Measurements from ENCODE around the gene TOP3B.

The TOP3B gene

DNA sequence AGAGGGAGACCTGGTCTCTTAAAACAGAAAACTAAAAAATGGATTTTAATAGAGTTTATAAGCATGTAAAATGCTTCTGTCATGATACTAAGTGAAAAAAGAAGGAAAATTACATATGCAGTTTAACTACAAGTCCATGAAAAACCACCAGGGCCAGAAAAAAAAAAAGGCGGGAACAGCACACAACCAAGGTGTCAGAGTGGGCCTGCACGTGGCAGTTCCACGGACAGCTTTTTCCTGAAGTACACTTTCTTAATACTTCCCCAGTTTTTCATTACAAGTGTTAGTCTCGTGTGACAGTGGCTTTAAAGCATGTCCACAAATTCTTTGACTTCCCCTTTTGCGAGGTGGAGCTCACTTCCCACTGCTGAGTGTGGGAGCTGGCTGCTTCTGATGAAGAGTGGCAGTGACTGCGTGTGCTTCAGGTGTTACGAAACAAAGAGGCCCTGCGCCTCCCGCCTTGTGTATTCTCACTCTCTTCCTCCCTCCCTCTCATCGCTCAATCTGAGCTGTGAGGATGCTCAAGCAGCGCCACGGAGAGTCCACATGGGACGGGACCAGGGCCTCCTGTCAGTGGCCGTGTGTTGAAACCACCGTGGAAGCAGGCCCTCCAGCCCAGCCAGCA, 46.3 kb downstream of the TOP3B start:
- POLR2A ChIA-PET = no interaction called here
- no peak for DNase-seq (ENCODE audit: low read depth, low spot score)
- CTCF ChIA-PET = interaction anchor here (0.8 to 20.0 kb wide), 17 partner anchors 8 to 229 kb away, joined by 3 to 268 read pairs (median 9); partner anchors contain the start of gene PPM1F
- TF ChIP-seq, protein P1, sequence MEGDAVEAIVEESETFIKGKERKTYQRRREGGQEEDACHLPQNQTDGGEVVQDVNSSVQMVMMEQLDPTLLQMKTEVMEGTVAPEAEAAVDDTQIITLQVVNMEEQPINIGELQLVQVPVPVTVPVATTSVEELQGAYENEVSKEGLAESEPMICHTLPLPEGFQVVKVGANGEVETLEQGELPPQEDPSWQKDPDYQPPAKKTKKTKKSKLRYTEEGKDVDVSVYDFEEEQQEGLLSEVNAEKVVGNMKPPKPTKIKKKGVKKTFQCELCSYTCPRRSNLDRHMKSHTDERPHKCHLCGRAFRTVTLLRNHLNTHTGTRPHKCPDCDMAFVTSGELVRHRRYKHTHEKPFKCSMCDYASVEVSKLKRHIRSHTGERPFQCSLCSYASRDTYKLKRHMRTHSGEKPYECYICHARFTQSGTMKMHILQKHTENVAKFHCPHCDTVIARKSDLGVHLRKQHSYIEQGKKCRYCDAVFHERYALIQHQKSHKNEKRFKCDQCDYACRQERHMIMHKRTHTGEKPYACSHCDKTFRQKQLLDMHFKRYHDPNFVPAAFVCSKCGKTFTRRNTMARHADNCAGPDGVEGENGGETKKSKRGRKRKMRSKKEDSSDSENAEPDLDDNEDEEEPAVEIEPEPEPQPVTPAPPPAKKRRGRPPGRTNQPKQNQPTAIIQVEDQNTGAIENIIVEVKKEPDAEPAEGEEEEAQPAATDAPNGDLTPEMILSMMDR (IDR thresholded peaks at IDR 0.05; ENCODE audit: insufficient read depth, low read length, missing control alignments) = no peak
- H3K4me3 ChIP-seq (ENCODE audit: low read depth, low read length) = no peak overlapping the region

DNA sequence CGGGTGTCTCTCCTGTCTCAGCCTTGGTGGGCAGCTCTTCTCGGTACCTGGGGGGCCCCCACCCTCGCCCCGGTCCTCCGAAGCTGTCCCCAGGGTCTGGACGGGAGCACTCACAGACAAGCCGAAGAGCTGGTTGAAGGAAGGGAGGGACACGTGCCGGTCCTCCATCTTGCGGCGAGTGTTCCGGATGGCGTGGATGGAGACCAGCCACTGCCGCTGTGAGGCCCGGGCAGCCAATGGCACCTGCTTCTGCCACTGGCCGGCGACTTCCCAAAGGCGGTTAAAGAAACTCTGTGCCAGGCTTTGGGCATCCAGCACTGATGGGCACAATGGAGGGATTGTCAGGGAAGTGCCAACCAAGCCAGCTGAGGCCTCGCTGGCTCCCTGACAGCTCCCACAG, 48.7 kb downstream of the TOP3B start:
- no peak overlapping the region for H3K4me3 ChIP-seq (ENCODE audit: low read depth, low read length)

DNA sequence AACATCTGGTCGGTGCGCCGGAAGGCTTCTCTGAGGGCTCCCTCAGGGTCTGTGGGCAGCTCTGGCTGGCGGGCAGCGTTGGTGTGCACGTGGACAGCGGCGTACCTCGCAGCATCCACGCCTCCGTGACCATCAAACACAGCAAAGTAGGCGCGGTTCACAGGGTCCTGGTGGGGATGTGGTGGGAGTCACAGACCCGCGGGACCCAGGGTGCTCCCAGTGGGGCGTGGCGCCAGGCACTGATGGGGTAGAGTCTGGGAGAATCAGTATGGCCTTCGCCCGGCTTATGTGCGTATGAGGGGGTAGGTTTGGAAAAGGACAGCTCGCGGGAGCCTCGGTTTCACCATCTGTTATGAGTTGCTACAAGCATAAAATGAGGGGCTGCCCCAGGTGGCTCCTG, 49.2 kb downstream of the TOP3B start:
- ChIA-PET CTCF (interaction anchor here (1.3 kb wide), 1 partner anchor 14 kb away, joined by 3 read pairs; no protein-coding TSS in a partner anchor), POLR2A (no interaction called here)
- H3K4me3 ChIP-seq (ENCODE audit: low read depth, low read length) = no peak overlapping the region
- TF ChIP-seq, protein P1 (IDR thresholded peaks at IDR 0.05; ENCODE audit: insufficient read depth, low read length, missing control alignments) = no peak
- DNase-seq (ENCODE audit: low read depth, low spot score) = no peak

More for the DNA sequence above, 48.7 kb downstream of the TOP3B start:
- DNase-seq (ENCODE audit: low read depth, low spot score) = no peak
- ChIA-PET POLR2A (no interaction called here), CTCF (interaction anchor here (1.3 kb wide), 1 partner anchor 15 kb away, joined by 3 read pairs; no protein-coding TSS in a partner anchor)
- TF ChIP-seq, protein P1 (IDR thresholded peaks at IDR 0.05; ENCODE audit: insufficient read depth, low read length, missing control alignments) = no peak

DNA sequence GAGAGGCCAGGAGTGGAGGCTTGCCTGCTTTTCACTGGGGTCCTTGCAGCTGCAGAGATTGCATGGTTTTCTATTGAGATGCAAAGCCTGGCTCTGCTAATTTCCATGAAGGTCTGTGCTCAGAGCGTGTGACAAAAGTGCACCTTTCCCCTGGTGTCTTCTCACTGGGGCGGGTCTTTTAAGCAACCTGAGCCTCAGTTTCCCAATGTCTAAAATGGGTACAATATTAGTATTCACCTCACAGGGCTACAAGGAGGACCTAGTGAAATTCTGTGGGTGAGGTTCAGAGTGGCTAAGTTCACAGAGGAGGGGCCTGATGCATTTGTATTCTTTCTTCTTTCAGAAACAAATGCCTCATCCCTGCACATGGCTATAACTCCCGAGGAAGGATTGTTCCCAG, 50.2 kb downstream of the TOP3B start:
- ChIA-PET CTCF (interaction anchor here (0.5 to 0.7 kb wide), 2 partner anchors 105 to 217 kb away, joined by 3 to 4 read pairs; no protein-coding TSS in a partner anchor), POLR2A (no interaction called here)
- no peak for DNase-seq (ENCODE audit: low read depth, low spot score)
- H3K4me3 ChIP-seq (ENCODE audit: low read depth, low read length) = no peak overlapping the region
- TF ChIP-seq, protein P1 (IDR thresholded peaks at IDR 0.05; ENCODE audit: insufficient read depth, low read length, missing control alignments) = no peak

DNA sequence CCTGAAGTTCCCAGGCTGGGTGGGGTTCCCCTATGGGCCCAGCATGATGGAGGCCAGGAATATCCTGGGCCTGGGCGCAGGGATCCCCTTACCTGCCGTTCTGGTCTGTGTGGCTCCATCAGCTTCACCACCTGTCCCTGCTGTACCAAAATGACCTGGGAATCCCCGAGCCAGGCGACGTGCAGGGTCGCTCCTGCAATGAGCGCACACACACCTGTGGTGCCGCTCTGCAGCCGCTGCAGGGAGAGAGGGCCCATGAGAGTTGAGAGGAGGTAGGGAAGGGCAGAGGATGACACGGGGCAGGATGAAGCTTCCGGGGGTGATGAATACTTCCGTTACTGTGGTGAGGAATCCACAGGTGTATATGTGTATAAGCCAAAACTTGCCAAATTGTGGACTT, 51.5 kb downstream of the TOP3B start:
- CTCF ChIA-PET = no interaction called here
- DNase-seq (ENCODE audit: low read depth, low spot score) = no peak
- POLR2A ChIA-PET = no interaction called here
- no peak overlapping the region for H3K4me3 ChIP-seq (ENCODE audit: low read depth, low read length)
- TF ChIP-seq, protein P1 (IDR thresholded peaks at IDR 0.05; ENCODE audit: insufficient read depth, low read length, missing control alignments) = no peak

DNA sequence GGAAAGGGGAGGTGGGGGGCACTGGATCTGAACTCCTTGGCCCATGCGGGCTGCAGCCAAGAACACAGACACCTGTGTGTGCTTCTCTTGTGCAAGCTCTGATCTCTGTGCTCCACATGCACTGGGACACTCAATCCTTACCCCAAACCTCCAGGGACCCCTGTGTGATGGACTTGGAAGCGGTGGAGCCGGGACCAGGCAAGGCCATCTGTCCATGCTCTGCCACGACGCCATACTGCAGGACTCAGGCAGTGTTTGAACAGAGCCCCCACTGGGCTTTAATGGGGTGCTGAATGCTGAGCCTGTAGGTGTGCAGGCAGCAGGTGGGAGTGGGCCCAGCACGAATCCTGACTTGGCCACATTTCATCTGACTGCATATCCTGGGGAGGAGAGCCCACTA, 53.3 kb downstream of the TOP3B start:
- no peak for DNase-seq (ENCODE audit: low read depth, low spot score)
- CTCF ChIA-PET = interaction anchor here (4.4 kb wide), 1 partner anchor 9 kb away, joined by 30 read pairs; no protein-coding TSS in a partner anchor
- TF ChIP-seq, protein P1 (IDR thresholded peaks at IDR 0.05; ENCODE audit: insufficient read depth, low read length, missing control alignments) = no peak
- H3K4me3 ChIP-seq (ENCODE audit: low read depth, low read length) = no peak overlapping the region
- POLR2A ChIA-PET = no interaction called here

All from AG04449 (cell line).